Mesendoderm (in vitro differentiated cells): ENCODE measurements around the gene GPR179.
A peak's percentile ranks its signal among the peaks of the same experiment; 100 is the strongest.

Experiments used
- DNase-seq: peaks from one replicate; pipeline ENCODE4 v3.0.0; 2013
- H2AK5ac ChIP-seq: 2 replicates; pipeline ENCODE4 v1.6.1; 2013; ENCODE audit warnings: low read length, inconsistent platforms
- H2BK120ac ChIP-seq: 2 replicates; pipeline ENCODE4 v1.6.1; 2013; ENCODE audit warnings: low read depth, mild to moderate bottlenecking, low read length, moderate library complexity, mixed read lengths
- H2BK15ac ChIP-seq: replicated peaks from 2 replicates; pipeline ENCODE4 v1.6.1; 2013; ENCODE audit warnings: low read depth, mild to moderate bottlenecking, moderate library complexity
- H2BK5ac ChIP-seq: 2 replicates; pipeline ENCODE4 v1.6.1; 2013; ENCODE audit warnings: low read length, inconsistent platforms
- H3K18ac ChIP-seq: 2 replicates; pipeline ENCODE4 v1.6.1; 2013; ENCODE audit warnings: mild to moderate bottlenecking, low read length, mixed read lengths
- H3K23ac ChIP-seq: one replicate; pipeline ENCODE4 v1.6.1; 2013; ENCODE audit warnings: low read length
- H3K27ac ChIP-seq: 2 replicates; pipeline ENCODE4 v1.5.1; 2013; ENCODE audit warnings: low read depth, mild to moderate bottlenecking, inconsistent platforms, low read length, moderate library complexity
- H3K27me3 ChIP-seq: 2 replicates; pipeline ENCODE4 v1.6.1; 2013; ENCODE audit warnings: low read length, control low read depth, mild to moderate bottlenecking, inconsistent platforms; ENCODE audit not compliant: insufficient read depth, poor library complexity
- H3K36me3 ChIP-seq: 2 replicates; pipeline ENCODE4 v1.6.1; 2013; ENCODE audit warnings: low read length, inconsistent platforms; ENCODE audit not compliant: control insufficient read depth, insufficient read depth
- H3K4ac ChIP-seq: one replicate; pipeline ENCODE4 v1.6.1; 2013; ENCODE audit warnings: low read depth, mild to moderate bottlenecking, low read length, moderate library complexity
- H3K4me1 ChIP-seq: 2 replicates; pipeline ENCODE4 v1.6.1; 2013; ENCODE audit warnings: low read depth, low read length, inconsistent platforms; ENCODE audit not compliant: control insufficient read depth
- H3K4me2 ChIP-seq: 2 replicates; pipeline ENCODE4 v1.6.1; 2013; ENCODE audit warnings: low read length
- H3K4me3 ChIP-seq: 2 replicates; pipeline ENCODE4 v1.5.1; 2013; ENCODE audit warnings: mild to moderate bottlenecking, low read length
- H3K56ac ChIP-seq: one replicate; pipeline ENCODE4 v1.6.1; 2013; ENCODE audit warnings: low read length
- H3K79me1 ChIP-seq: 2 replicates; pipeline ENCODE4 v1.6.1; 2013; ENCODE audit warnings: low read length, inconsistent platforms
- H3K79me2 ChIP-seq: 2 replicates; pipeline ENCODE4 v1.6.1; 2013; ENCODE audit warnings: mild to moderate bottlenecking, low read length; ENCODE audit not compliant: control insufficient read depth, insufficient read depth
- H3K9ac ChIP-seq: 2 replicates; pipeline ENCODE4 v1.6.1; 2013; ENCODE audit warnings: low read length, inconsistent platforms
- H4K5ac ChIP-seq: one replicate; pipeline ENCODE4 v1.6.1; 2013; ENCODE audit warnings: low read length
- H4K8ac ChIP-seq: one replicate; pipeline ENCODE4 v1.6.1; 2013; ENCODE audit warnings: low read depth, mild to moderate bottlenecking, control low read depth, low read length, moderate library complexity
- WGBS: extraction: QIAGEN DNeasy Blood & Tissue Kit; methylation state at CpG from one replicate; pipeline ENCODE4 v1.1.7; 2013; ENCODE audit warnings: low lambda C conversion rate, missing lambda C conversion rate; ENCODE audit not compliant: insufficient coverage; ENCODE audit errors: extremely low coverage; 5-methylcytosine and 5-hydroxymethylcytosine counted together

GPR179 gene

GRCh38 chr17:38324772-38325171 lies 19.0 kb downstream of the GPR179 start:
- no peak overlapping the region for H3K4ac ChIP-seq
- no peak overlapping the region for H3K4me3 ChIP-seq
- H3K9ac ChIP-seq: no peak overlapping the region
- H3K36me3 ChIP-seq: peaks cover 5% of the 10 kb centered on the region
- no peak overlapping the region for H3K27ac ChIP-seq
- H4K8ac ChIP-seq: no peak overlapping the region
- H3K4me2 ChIP-seq: no peak overlapping the region
- H3K27me3 ChIP-seq: no peaks in the 10 kb centered on the region
- no peaks in the 10 kb centered on the region for H3K79me2 ChIP-seq
- no peak overlapping the region for H2BK120ac ChIP-seq
- H3K18ac ChIP-seq: no peak overlapping the region
- H3K4me1 ChIP-seq: peaks cover 8% of the 10 kb centered on the region
- no peak overlapping the region for H3K23ac ChIP-seq
- H3K56ac ChIP-seq: peak overlapping the region; percentile 45
- H2AK5ac ChIP-seq: no peak overlapping the region
- H2BK5ac ChIP-seq: no peak overlapping the region
- no CpG with 5 or more reads among the region's 2 CpGs for WGBS
- H4K5ac ChIP-seq: no peak overlapping the region
- H3K79me1 ChIP-seq: no peaks in the 10 kb centered on the region
- no peak for DNase-seq
- no peak overlapping the region for H2BK15ac ChIP-seq

GRCh38 chr17:38324141-38324697 lies 19.5 kb downstream of the GPR179 start:
- no peaks in the 10 kb centered on the region for H3K79me2 ChIP-seq
- no peak overlapping the region for H3K4me3 ChIP-seq
- H3K4me1 ChIP-seq: peaks cover 8% of the 10 kb centered on the region
- H3K27ac ChIP-seq: no peak overlapping the region
- H4K5ac ChIP-seq: no peak overlapping the region
- H3K79me1 ChIP-seq: no peaks in the 10 kb centered on the region
- no peak overlapping the region for H3K23ac ChIP-seq
- H3K18ac ChIP-seq: no peak overlapping the region
- H3K27me3 ChIP-seq: no peaks in the 10 kb centered on the region
- no peak overlapping the region for H2BK15ac ChIP-seq
- H2BK5ac ChIP-seq: no peak overlapping the region
- peaks cover 5% of the 10 kb centered on the region for H3K36me3 ChIP-seq
- DNase-seq: no peak
- no peak overlapping the region for H3K56ac ChIP-seq
- H3K4ac ChIP-seq: no peak overlapping the region
- no peak overlapping the region for H2BK120ac ChIP-seq
- no peak overlapping the region for H3K9ac ChIP-seq
- H4K8ac ChIP-seq: no peak overlapping the region
- no peak overlapping the region for H2AK5ac ChIP-seq
- no CpG with 5 or more reads among the region's 3 CpGs for WGBS
- no peak overlapping the region for H3K4me2 ChIP-seq

- Histone ChIP-seq H3K56ac (no peak overlapping the region), H3K23ac (no peak overlapping the region), H3K79me2 (no peaks in the 10 kb centered on the region), H3K4me1 (peaks cover 8% of the 10 kb centered on the region), H2BK15ac (no peak overlapping the region), H4K8ac (no peak overlapping the region), H3K4me2 (no peak overlapping the region), H3K27me3 (no peaks in the 10 kb centered on the region), H4K5ac (no peak overlapping the region), H2BK5ac (no peak overlapping the region), H2AK5ac (no peak overlapping the region), H3K4ac (no peak overlapping the region), H3K4me3 (no peak overlapping the region), H3K79me1 (no peaks in the 10 kb centered on the region), H3K27ac (no peak overlapping the region), H3K9ac (no peak overlapping the region), H2BK120ac (no peak overlapping the region), H3K36me3 (peaks cover 5% of the 10 kb centered on the region), H3K18ac (no peak overlapping the region)
- no peak for DNase-seq
- WGBS: no CpG with 5 or more reads among the region's 1 CpG
These were observed 20.9 kb downstream of the GPR179 start for GRCh38 chr17:38322897-38323296.

GRCh38 chr17:38322156-38322779 lies 21.5 kb downstream of the GPR179 start:
- no CpG with 5 or more reads among the region's 8 CpGs for WGBS
- Histone ChIP-seq H3K36me3 (peaks cover 5% of the 10 kb centered on the region), H3K4me1 (peaks cover 8% of the 10 kb centered on the region)

GRCh38 chr17:38320482-38320881 lies 23.3 kb downstream of the GPR179 start:
- Histone ChIP-seq H4K5ac (no peak overlapping the region), H3K27me3 (no peaks in the 10 kb centered on the region), H2BK15ac (no peak overlapping the region), H3K79me1 (no peaks in the 10 kb centered on the region), H3K4me2 (no peak overlapping the region), H2BK5ac (no peak overlapping the region), H3K4me1 (peaks cover 7% of the 10 kb centered on the region), H3K79me2 (no peaks in the 10 kb centered on the region), H3K4ac (no peak overlapping the region), H4K8ac (no peak overlapping the region), H2BK120ac (no peak overlapping the region), H3K36me3 (peaks cover 5% of the 10 kb centered on the region), H3K23ac (no peak overlapping the region), H3K9ac (no peak overlapping the region), H2AK5ac (no peak overlapping the region), H3K27ac (no peak overlapping the region), H3K4me3 (no peak overlapping the region), H3K56ac (no peak overlapping the region), H3K18ac (no peak overlapping the region)
- no CpG with 5 or more reads among the region's 10 CpGs for WGBS
- DNase-seq: peak; percentile 54

More at GRCh38 chr17:38322156-38322779, 21.5 kb downstream of the GPR179 start:
- Histone ChIP-seq H3K4me3 (no peak overlapping the region), H3K18ac (no peak overlapping the region), H3K23ac (no peak overlapping the region), H4K8ac (no peak overlapping the region), H3K4me2 (no peak overlapping the region), H3K79me2 (no peaks in the 10 kb centered on the region), H2BK5ac (no peak overlapping the region), H3K4ac (no peak overlapping the region), H3K56ac (no peak overlapping the region), H2BK120ac (no peak overlapping the region), H3K9ac (no peak overlapping the region), H3K79me1 (no peaks in the 10 kb centered on the region), H2BK15ac (no peak overlapping the region), H4K5ac (no peak overlapping the region), H2AK5ac (no peak overlapping the region), H3K27me3 (no peaks in the 10 kb centered on the region), H3K27ac (no peak overlapping the region)
- peak; percentile 71 for DNase-seq

GRCh38 chr17:38317081-38317480 lies 26.7 kb downstream of the GPR179 start:
- H3K4me2 ChIP-seq: no peak overlapping the region
- H4K5ac ChIP-seq: no peak overlapping the region
- H3K23ac ChIP-seq: no peak overlapping the region
- no peak overlapping the region for H2BK120ac ChIP-seq
- H3K27ac ChIP-seq: no peak overlapping the region
- no peaks in the 10 kb centered on the region for H3K27me3 ChIP-seq
- no peak overlapping the region for H2AK5ac ChIP-seq
- no peaks in the 10 kb centered on the region for H3K79me2 ChIP-seq
- no peak overlapping the region for H3K4ac ChIP-seq
- H3K9ac ChIP-seq: no peak overlapping the region
- peaks cover 3% of the 10 kb centered on the region for H3K36me3 ChIP-seq
- H2BK15ac ChIP-seq: no peak overlapping the region
- H4K8ac ChIP-seq: no peak overlapping the region
- no peak for DNase-seq
- no peak overlapping the region for H3K4me3 ChIP-seq
- no peak overlapping the region for H2BK5ac ChIP-seq
- WGBS: no CpG with 5 or more reads among the region's 3 CpGs
- no peak overlapping the region for H3K56ac ChIP-seq
- H3K79me1 ChIP-seq: no peaks in the 10 kb centered on the region
- H3K4me1 ChIP-seq: no peaks in the 10 kb centered on the region
- H3K18ac ChIP-seq: no peak overlapping the region
